ENCODE data around the gene WNT7A.

The WNT7A gene

DNA sequence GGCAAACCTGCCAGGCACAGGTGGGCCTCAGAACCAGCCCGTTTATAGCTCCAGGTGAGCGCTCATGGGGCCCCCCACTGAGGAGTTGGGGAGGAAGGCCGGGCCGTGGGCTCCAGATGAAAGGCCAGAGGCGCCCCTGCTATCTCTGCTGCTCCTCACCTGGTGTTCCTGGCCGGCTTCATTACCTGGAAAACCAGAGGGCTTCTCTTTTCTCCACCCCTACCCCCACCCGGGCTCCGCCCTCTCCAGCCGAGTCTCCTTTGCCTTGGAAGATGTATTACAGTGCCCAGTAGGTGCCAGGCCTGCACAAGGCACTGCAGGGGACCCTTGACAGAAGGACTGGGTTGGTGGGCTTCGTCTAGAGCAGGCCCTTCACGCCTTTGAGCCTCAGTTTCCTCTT lies 111.4 kb downstream of the WNT7A start:
- no peak for DNase-seq (ENCODE audit: low read depth)
- TF ChIP-seq, protein P1, sequence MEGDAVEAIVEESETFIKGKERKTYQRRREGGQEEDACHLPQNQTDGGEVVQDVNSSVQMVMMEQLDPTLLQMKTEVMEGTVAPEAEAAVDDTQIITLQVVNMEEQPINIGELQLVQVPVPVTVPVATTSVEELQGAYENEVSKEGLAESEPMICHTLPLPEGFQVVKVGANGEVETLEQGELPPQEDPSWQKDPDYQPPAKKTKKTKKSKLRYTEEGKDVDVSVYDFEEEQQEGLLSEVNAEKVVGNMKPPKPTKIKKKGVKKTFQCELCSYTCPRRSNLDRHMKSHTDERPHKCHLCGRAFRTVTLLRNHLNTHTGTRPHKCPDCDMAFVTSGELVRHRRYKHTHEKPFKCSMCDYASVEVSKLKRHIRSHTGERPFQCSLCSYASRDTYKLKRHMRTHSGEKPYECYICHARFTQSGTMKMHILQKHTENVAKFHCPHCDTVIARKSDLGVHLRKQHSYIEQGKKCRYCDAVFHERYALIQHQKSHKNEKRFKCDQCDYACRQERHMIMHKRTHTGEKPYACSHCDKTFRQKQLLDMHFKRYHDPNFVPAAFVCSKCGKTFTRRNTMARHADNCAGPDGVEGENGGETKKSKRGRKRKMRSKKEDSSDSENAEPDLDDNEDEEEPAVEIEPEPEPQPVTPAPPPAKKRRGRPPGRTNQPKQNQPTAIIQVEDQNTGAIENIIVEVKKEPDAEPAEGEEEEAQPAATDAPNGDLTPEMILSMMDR (IDR thresholded peaks at IDR 0.05; ENCODE audit: control insufficient read depth, extremely low read depth, insufficient read depth): no peak
- no peak overlapping the region for H3K4me3 ChIP-seq (ENCODE audit: low read depth, low read length)

DNA sequence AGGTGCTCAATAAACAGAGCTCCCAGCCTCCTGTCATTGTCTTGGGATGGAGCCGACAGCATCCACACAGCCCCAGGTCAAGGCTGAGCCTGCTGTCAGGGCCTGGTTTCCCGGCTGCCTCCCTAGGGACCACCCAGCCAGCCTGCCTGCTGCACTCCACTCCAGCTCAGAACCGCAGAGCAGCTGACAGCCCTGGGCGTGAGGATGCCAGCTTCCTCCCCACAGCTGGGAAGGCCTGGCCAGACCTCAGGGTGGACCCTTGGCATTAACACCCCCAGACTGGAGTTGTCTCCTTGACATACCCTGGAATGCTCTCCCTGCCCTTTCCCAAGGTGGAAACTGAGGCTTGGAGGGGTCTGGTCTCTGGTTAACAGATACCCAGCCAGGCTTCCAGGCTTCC lies 112.0 kb downstream of the WNT7A start:
- TF ChIP-seq, protein P1 (IDR thresholded peaks at IDR 0.05; ENCODE audit: control insufficient read depth, extremely low read depth, insufficient read depth): no peak
- no peak for DNase-seq (ENCODE audit: low read depth)

DNA sequence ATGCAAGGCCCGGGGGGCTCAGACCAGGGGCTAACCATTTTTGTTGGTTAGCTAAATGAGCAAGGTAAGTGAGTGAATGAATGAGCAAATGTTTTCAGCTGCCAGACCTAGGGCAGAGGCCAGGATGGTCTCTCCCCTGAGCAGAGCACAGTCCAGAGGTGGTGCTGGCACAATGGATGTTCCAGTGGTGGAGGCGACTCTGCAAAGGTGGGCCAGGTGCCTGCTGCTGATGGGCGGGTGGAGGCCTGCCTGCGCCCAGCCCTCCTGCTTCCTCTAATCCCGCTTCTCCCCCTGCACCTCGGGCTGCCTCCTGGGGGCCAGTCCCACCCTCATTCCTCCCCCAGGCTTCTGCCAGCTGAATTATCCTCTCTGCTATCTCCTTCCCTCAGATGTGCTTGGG lies 112.8 kb downstream of the WNT7A start:
- H3K4me3 ChIP-seq (ENCODE audit: low read depth, low read length): no peak overlapping the region
- DNase-seq (ENCODE audit: low read depth): no peak

More for the DNA sequence above, 112.0 kb downstream of the WNT7A start:
- H3K4me3 ChIP-seq (ENCODE audit: low read depth, low read length): no peak overlapping the region

More for the DNA sequence above, 112.8 kb downstream of the WNT7A start:
- TF ChIP-seq, protein P1 (IDR thresholded peaks at IDR 0.05; ENCODE audit: control insufficient read depth, extremely low read depth, insufficient read depth): no peak
